PFSK-1 (cell line): ENCODE data around the gene C5orf24.
A peak's percentile ranks its signal among the peaks of the same experiment; 100 is the strongest.

ENCODE experiments used
- FOXP2 ChIP-seq: optimal IDR thresholded peaks from 2 replicates; pipeline ENCODE3; 2011; ENCODE audit warnings: borderline replicate concordance, control low read depth, inconsistent platforms; ENCODE audit not compliant: insufficient read depth; ENCODE audit errors: extremely low read length, extremely low read depth
- POLR2AphosphoS5 ChIP-seq: IDR thresholded peaks from 2 replicates; pipeline ENCODE4 v1.6.1; 2012; ENCODE audit warnings: low read depth, mild to moderate bottlenecking, control low read depth, low read length, moderate library complexity
- SIN3A ChIP-seq: IDR thresholded peaks from 2 replicates; pipeline ENCODE4 v1.6.1; 2012; ENCODE audit warnings: mild to moderate bottlenecking, low read length, moderate library complexity, borderline replicate concordance; ENCODE audit not compliant: insufficient read depth
- TAF1 ChIP-seq: IDR thresholded peaks from 2 replicates; pipeline ENCODE4 v1.6.1; 2012; ENCODE audit warnings: low read length, control low read depth, borderline replicate concordance; ENCODE audit not compliant: insufficient read depth
- TF ChIP-seq, protein P1 (sequence below), 2 experiments: IDR thresholded peaks; 2 replicates each; pipeline versions ENCODE4 v1.6.1 to v1.8.0; 2011 to 2012; ENCODE audit warnings: low read depth in 2 of 2, low read length in 2 of 2, control low read depth in 1 of 2, inconsistent platforms in 1 of 2, mild to moderate bottlenecking in 1 of 2, moderate library complexity in 1 of 2; ENCODE audit not compliant: insufficient read depth in 1 of 2

C5orf24 gene

DNA sequence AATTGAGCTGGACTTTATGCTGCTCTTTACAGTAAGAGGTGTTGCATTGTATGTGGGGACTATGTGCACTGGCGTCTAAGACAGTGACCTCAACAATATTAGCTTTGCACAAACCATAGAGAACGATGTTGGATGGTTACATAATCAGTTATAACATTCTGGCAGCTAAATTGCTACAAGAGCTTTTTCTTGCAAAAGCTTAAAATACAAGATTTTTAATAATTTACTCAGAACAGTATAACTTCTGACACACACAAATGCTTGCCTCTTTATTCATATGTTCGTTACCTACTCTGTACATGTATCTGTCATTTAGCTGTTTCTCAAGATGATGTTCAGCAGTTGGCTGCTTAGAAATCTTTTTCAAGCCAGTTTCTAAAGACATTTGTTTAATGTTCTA, 11.6 kb downstream of the C5orf24 start:
- TF ChIP-seq TAF1 = no peak
- no peak for TF ChIP-seq FOXP2
- no peak for TF ChIP-seq SIN3A
- TF ChIP-seq, protein P1, sequence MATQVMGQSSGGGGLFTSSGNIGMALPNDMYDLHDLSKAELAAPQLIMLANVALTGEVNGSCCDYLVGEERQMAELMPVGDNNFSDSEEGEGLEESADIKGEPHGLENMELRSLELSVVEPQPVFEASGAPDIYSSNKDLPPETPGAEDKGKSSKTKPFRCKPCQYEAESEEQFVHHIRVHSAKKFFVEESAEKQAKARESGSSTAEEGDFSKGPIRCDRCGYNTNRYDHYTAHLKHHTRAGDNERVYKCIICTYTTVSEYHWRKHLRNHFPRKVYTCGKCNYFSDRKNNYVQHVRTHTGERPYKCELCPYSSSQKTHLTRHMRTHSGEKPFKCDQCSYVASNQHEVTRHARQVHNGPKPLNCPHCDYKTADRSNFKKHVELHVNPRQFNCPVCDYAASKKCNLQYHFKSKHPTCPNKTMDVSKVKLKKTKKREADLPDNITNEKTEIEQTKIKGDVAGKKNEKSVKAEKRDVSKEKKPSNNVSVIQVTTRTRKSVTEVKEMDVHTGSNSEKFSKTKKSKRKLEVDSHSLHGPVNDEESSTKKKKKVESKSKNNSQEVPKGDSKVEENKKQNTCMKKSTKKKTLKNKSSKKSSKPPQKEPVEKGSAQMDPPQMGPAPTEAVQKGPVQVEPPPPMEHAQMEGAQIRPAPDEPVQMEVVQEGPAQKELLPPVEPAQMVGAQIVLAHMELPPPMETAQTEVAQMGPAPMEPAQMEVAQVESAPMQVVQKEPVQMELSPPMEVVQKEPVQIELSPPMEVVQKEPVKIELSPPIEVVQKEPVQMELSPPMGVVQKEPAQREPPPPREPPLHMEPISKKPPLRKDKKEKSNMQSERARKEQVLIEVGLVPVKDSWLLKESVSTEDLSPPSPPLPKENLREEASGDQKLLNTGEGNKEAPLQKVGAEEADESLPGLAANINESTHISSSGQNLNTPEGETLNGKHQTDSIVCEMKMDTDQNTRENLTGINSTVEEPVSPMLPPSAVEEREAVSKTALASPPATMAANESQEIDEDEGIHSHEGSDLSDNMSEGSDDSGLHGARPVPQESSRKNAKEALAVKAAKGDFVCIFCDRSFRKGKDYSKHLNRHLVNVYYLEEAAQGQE (IDR thresholded peaks at IDR 0.05; ENCODE audit: insufficient read depth in 1 of 2, low read depth in 2 of 2, low read length in 2 of 2) = no peak

DNA sequence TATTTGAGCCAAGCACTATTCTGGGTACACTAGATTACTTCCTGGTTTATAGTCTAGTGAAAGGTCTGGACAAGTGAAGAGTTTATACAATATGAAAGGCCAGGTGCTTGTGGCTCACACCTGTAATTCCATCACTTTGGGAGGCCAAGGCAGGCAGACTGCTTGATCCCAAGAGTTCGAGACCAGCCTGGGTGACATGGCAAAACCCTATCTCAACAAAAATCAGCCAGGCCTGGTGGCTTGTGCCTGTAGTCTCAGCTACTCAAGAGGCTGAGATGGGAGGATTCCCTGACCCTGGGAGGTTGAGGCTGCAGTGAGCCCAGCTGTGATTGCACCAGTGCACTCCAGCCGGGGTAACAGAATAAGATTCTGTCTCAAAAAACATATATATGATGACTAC, 18.9 kb downstream of the C5orf24 start:
- TF ChIP-seq TAF1 (no peak), POLR2AphosphoS5 (no peak), SIN3A (no peak), FOXP2 (no peak)
- TF ChIP-seq, protein P1 (IDR thresholded peaks at IDR 0.05; ENCODE audit: insufficient read depth in 1 of 2, low read depth in 2 of 2, low read length in 2 of 2) = no peak

DNA sequence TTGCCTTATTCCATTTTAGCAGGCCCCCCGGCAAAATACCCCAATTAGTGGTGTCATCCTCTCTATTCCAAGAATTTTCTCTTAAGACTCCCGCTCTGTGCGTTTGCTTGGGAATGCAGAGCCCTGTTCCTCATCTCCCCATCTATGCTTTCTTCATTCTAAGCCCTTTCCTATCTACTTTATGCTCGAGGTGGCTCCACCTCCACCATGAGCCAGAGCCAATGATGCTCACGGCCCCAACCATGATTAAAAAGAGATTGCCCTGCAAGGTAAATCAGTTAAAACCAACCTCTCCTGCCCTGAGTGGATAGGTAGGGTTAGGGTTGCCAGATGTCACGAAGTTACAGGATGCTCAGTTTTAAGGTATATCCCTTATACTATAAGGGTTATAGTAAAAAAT, 27.7 kb downstream of the C5orf24 start:
- TF ChIP-seq TAF1 = no peak
- TF ChIP-seq, protein P1 (IDR thresholded peaks at IDR 0.05; ENCODE audit: insufficient read depth in 1 of 2, low read depth in 2 of 2, low read length in 2 of 2) = no peak
- TF ChIP-seq SIN3A = no peak
- TF ChIP-seq POLR2AphosphoS5 = no peak
- no peak for TF ChIP-seq FOXP2

DNA sequence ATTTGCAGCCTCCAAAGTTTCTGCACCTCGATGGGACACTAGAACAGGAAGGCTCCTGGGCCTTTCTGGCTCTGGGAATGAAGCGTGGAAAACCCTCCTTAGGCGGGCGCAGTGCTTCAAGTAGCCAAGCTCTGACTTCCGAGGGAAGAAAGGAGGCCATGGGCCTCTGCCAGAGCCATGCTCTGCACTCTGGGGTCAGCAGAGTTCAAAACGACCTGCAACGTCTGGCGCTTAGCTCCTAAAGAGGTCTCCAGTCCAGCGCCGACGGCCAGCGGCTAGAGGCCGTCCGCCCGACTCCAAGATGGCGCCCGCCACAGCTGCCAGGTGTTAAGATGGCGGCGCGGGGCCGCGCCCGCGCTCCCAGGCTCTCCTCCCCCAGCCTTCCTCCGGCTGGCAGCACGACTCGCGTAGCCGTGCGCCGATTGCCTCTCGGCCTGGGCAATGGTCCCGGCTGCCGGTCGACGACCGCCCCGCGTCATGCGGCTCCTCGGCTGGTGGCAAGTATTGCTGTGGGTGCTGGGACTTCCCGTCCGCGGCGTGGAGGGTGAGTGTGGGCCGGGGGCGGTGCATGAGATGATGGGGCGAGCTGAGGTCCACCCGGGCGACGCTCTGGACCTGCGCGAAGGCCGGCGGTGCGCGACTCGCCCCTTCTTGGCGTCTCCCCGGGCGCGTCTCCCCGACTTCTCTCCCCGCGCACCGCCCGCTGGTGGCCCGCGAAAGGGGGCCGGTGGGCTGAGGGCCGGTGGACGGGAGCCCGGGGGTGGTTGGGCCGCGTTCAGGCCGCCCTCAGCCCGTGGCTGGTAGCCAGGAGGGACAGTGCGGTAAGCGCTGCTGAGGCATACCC, 28.4 kb downstream of the C5orf24 start, which contains the start of gene TXNDC15:
TXNDC15 (plus strand) TSS at position 385 of the 844 bp plus-strand sequence; CDS start at position 442, 57 bp downstream.
- TF ChIP-seq, protein P1 (IDR thresholded peaks at IDR 0.05; ENCODE audit: insufficient read depth in 1 of 2, low read depth in 2 of 2, low read length in 2 of 2) = peak; percentile 45 to 59; a peak in 3 of 4 replicates
- peak; percentile 100 for TF ChIP-seq TAF1
- TF ChIP-seq FOXP2 = peak; percentile 56
- no peak for TF ChIP-seq SIN3A
- TF ChIP-seq POLR2AphosphoS5 = peak; percentile 80
